Body of pancreas (tissue), 4 donors: ENCODE data around the gene EXD3. TPM values are rescaled to one million over a fixed set of nuclear protein-coding genes. Genes with fewer than 3 reads are reported as not detected.
A peak's percentile ranks its signal among the peaks of the same experiment; 100 is the strongest.

Experiments
- ATAC-seq: fragments of 150-250 bp; one replicate; pipeline ENCODE4 v1.9.1; 2016
- DNase-seq, 4 donors: peaks; one replicate each; pipeline ENCODE4 v3.0.0-alpha.2; 2019
- H3K27ac ChIP-seq, 4 donors: fragments of 200-600 bp; sonication (generic); 1 replicate in 3 of 4; 2 replicates in 1 of 4; pipeline versions ENCODE4 v1.5.1 to v1.6.1; 2016 to 2019; ENCODE audit warnings: mild to moderate bottlenecking in 1 of 4, mixed read lengths in 1 of 4, moderate library complexity in 1 of 4
- H3K27me3 ChIP-seq, 2 donors: fragments of 200-600 bp; sonication (generic); one replicate each; pipeline ENCODE4 v1.6.0; 2016; ENCODE audit warnings: mild to moderate bottlenecking in 1 of 2
- H3K36me3 ChIP-seq, 2 donors: fragments of 200-600 bp; sonication (generic); replicated peaks in 1 of 2; 2 replicates each; pipeline ENCODE4 v1.5.1; 2016; ENCODE audit warnings: low read depth in 2 of 2; ENCODE audit not compliant: insufficient read depth in 1 of 2
- H3K4me1 ChIP-seq: fragments of 200-600 bp; sonication (generic); one replicate; pipeline ENCODE4 v1.6.0; 2016
- H3K4me3 ChIP-seq, 2 donors: fragments of 200-600 bp; sonication (generic); 1 replicate in 1 of 2; 2 replicates in 1 of 2; pipeline ENCODE4 v1.5.1; 2016 to 2019
- H3K9me3 ChIP-seq, 3 donors: fragments of 200-600 bp; sonication (generic); 1 replicate in 2 of 3; 2 replicates in 1 of 3; pipeline ENCODE4 v1.5.1; 2016
- CTCF ChIP-seq, 7 experiments: fragments of 450-650 bp in 4 of 7; fragments of 200-600 bp in 3 of 7; sonication (generic) in 3 of 7; IDR thresholded peaks; one replicate each; pipeline ENCODE4 v1.5.1; 2016 to 2019; ENCODE audit warnings: antibody characterized with exemption in 7 of 7
- POLR2A ChIP-seq, 3 donors: fragments of 450-650 bp; IDR thresholded peaks; one replicate each; pipeline ENCODE4 v1.6.1; 2016; ENCODE audit warnings: antibody characterized with exemption in 3 of 3, mild to moderate bottlenecking in 2 of 3
- WGBS, 2 donors: methylation state at CpG; one replicate each; pipeline ENCODE4 v1.1.5; 2017; 5-methylcytosine and 5-hydroxymethylcytosine counted together
- intact Hi-C: fragments of 100-400 bp; cut with DNase I; formaldehyde crosslinking; loops from one replicate; pipeline ENCODE4 v1.15.1; 2023
- total RNA-seq, 2 donors: library from RNA; depleted of rRNA; stranded (reverse); fragments of >200 nt; gene quantifications; one replicate each; pipeline ENCODE4 v1.1.0, GENCODE V29; 2016

Gene EXD3
- total RNA-seq, 2 donors from 2014 or later, result 23.3 to 34.9 TPM

GRCh38 chr9:137310189-137311052 is 112.5 kb downstream of the EXD3 start:
- Histone ChIP-seq H3K9me3 (no peaks in the 10 kb centered on the region), H3K4me3 (no peak overlapping the region), H3K27ac (peak overlapping the region; percentile 99 to 100 (median 100)), H3K4me1 (peaks cover 95% of the 10 kb centered on the region), H3K36me3 (no peaks in the 10 kb centered on the region), H3K27me3 (no peaks in the 10 kb centered on the region)
- intact Hi-C loops, result loop anchor here (10.0 kb wide), 1 partner anchor 104 kb away; no protein-coding TSS in a partner anchor
- no peak for TF ChIP-seq POLR2A (IDR thresholded peaks at IDR 0.05)
- no peak for TF ChIP-seq CTCF (IDR thresholded peaks at IDR 0.05)
- DNase-seq (peak; percentile 76 to 87 (median 85)), ATAC-seq (peak; percentile 29)
- 49% methylated on average over 14 to 20 of the region's 20 CpGs for WGBS, 2 donors

- ATAC-seq (no peak), DNase-seq (peak in 3 of 4 donors; percentile 14 to 33 (median 22))
- WGBS, 2 donors, result 68 to 77% methylated on average over 6 to 15 of the region's 15 CpGs
- Histone ChIP-seq H3K27ac (peak overlapping the region; percentile 99 to 100 (median 100)), H3K27me3 (no peaks in the 10 kb centered on the region), H3K9me3 (no peaks in the 10 kb centered on the region), H3K36me3 (no peaks in the 10 kb centered on the region), H3K4me3 (no peak overlapping the region), H3K4me1 (peaks cover 95% of the 10 kb centered on the region)
- TF ChIP-seq POLR2A (IDR thresholded peaks at IDR 0.05), result no peak
- TF ChIP-seq CTCF (IDR thresholded peaks at IDR 0.05), result no peak
- intact Hi-C loops, result loop anchor here (10.0 kb wide), 1 partner anchor 105 kb away; no protein-coding TSS in a partner anchor
These were observed 113.4 kb downstream of the EXD3 start for GRCh38 chr9:137309368-137310188.

- H3K36me3 ChIP-seq, result no peaks in the 10 kb centered on the region
- no peak for ATAC-seq
- H3K4me3 ChIP-seq, result no peak overlapping the region
- TF ChIP-seq POLR2A (IDR thresholded peaks at IDR 0.05) (no peak), CTCF (IDR thresholded peaks at IDR 0.05) (no peak)
- peak in 1 of 4 donors; percentile 22 for DNase-seq
- H3K4me1 ChIP-seq, result peaks cover 97% of the 10 kb centered on the region
- no peaks in the 10 kb centered on the region for H3K9me3 ChIP-seq
- 82 to 98% methylated on average over 7 to 20 of the region's 20 CpGs for WGBS, 2 donors
- no peaks in the 10 kb centered on the region for H3K27me3 ChIP-seq
- peak overlapping the region; percentile 95 to 99 (median 96) for H3K27ac ChIP-seq
- intact Hi-C loops, result no loop called here
These were observed 114.8 kb downstream of the EXD3 start for GRCh38 chr9:137308057-137308619.

GRCh38 chr9:137307255-137308056 is 115.5 kb downstream of the EXD3 start:
- intact Hi-C loops, result no loop called here
- Histone ChIP-seq H3K9me3 (no peaks in the 10 kb centered on the region), H3K27ac (peak overlapping the region; percentile 95 to 99 (median 96)), H3K4me3 (no peak overlapping the region), H3K4me1 (peaks cover 97% of the 10 kb centered on the region), H3K27me3 (no peaks in the 10 kb centered on the region), H3K36me3 (no peaks in the 10 kb centered on the region)
- TF ChIP-seq CTCF (IDR thresholded peaks at IDR 0.05) (no peak), POLR2A (IDR thresholded peaks at IDR 0.05) (peak; percentile 33 to 57 (median 49))
- 3 to 12% methylated on average over 6 to 26 of the region's 30 CpGs for WGBS, 2 donors
- no peak for ATAC-seq
- DNase-seq, result peak; percentile 74 to 91 (median 86)
